ENCODE results near the gene CATSPERD.
"Not testable (repeated sequence)": the region's sequence is repeated elsewhere in the genome, so short reads cannot be mapped to it uniquely, and the experiment has no call there.

CATSPERD gene

DNA sequence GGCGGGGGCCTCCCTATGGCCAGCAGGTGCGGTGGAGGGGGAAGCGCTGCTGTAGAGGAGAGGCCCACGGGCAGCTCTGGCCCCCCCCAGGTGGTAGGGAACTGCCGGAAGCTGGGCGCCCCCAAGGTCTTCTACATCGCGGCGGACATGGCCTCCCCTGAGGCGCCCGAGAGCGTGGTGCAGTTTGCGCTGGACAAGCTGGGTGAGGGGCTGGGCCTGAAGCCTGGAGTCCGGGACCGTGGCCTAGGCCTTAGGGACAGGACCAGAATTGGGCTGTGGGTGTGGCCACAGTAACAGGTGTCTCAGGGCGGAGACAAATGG is 34.2 kb upstream of the CATSPERD start:
- FAIRE-seq, result no peak

GRCh38 chr19:5686647-5687359 is 33.6 kb upstream of the CATSPERD start:
- no peak for FAIRE-seq

DNA sequence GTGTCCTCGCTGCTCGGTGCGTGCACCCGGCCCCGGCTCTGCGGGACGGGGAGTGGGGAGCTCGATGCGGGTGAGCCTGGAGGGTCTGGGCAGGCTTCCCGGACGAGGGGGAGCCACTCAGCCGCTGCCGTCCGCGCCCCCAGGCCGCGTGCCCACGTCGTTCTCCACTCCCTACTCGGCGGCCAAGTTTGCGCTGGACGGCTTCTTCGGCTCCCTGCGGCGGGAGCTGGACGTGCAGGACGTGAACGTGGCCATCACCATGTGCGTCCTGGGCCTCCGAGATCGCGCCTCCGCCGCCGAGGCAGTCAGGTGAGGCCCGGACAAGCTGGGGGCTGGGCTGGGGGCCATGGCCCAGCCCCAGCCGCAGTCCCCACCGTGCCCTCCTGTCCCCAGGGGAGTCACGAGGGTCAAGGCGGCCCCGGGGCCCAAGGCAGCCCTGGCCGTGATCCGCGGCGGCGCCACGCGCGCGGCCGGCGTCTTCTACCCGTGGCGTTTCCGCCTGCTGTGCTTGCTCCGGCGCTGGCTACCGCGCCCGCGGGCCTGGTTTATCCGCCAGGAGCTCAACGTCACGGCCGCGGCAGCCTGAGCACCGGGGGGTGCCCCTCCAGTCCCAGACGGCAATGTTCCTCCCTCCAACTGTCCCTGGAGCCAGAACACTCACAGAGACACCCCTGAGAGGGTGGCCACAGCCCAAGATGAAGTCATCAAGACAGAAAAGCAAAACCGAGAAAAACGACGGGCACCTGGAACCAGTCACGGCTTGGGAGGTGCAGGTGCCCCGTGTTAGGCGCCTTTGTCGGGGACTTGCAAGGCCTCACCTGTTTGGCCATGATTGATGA is 32.9 kb upstream of the CATSPERD start:
- no peak for FAIRE-seq

DNA sequence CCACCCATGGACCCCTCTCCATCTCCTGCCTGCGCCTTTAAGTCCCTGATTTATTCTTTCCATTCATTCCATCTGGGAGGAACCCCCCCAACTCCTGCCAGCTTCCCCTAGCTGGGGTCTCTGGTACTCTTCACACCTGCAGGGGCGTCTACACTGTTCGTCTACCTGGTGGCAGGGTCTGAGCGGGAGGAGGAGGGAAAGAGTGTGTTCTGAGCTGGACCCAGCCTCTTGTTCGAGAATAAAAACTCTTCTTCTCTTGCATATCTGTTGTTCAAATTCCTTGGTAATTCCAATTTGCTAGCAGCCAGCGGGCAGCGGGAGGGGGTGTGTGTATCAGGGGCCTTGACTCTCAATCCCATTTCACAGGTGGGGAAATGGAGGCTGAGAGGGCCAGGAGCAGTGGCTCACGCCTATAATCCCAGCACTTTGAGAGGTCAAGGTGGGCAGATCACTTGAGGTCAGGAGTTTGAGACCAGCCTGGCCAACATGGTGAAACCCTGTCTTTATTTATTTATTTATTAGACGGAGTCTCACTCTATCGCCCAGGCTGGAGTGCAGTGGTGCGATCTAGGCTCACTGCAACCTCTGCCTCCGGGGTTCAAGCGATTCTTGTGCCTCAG is 32.1 kb upstream of the CATSPERD start:
- not testable (repeated sequence) for FAIRE-seq

DNA sequence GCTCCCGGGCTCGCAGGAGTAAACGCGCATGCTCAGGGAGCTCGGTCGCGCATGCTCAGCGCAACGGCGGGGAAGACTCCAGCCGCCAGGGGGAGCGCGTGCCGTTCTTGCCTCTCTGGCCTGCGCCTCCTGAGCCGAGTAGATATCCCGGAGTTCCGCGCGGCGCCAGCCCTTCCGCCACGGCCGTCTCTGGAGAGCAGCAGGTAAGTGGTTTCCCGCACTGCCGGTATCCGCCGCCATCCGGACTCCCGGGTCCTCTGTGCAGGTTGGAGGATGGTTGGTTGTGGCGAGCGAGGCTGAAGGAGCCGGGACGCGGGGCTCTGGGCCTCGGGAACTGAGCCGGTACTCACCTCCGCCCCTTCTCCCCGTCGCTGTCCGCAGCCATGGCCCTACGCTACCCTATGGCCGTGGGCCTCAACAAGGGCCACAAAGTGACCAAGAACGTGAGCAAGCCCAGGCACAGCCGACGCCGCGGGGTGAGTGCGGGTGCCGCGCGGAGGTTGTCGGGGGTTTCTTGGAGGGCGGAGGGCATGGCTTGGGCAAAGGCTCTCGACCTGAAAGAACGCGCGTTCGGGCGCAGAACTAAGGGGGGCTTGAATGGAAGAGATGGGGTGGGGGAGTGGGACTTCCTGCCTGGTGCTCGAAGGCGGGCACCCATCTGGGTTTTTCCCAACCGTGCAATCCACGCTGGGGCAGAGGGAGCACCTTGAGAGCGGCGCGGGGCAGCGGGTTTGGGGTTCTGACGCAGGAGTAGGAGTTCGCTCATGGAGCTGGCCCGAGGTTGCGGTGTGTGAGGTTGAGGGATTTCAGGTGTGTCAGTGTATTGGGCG is 30.1 kb upstream of the CATSPERD start, which contains the start of gene RPL36:
TSS of gene RPL36 (plus strand) at position 171 of the 830 bp plus-strand sequence. CDS start at position 384, 213 bp downstream.
- FAIRE-seq, result no peak

DNA sequence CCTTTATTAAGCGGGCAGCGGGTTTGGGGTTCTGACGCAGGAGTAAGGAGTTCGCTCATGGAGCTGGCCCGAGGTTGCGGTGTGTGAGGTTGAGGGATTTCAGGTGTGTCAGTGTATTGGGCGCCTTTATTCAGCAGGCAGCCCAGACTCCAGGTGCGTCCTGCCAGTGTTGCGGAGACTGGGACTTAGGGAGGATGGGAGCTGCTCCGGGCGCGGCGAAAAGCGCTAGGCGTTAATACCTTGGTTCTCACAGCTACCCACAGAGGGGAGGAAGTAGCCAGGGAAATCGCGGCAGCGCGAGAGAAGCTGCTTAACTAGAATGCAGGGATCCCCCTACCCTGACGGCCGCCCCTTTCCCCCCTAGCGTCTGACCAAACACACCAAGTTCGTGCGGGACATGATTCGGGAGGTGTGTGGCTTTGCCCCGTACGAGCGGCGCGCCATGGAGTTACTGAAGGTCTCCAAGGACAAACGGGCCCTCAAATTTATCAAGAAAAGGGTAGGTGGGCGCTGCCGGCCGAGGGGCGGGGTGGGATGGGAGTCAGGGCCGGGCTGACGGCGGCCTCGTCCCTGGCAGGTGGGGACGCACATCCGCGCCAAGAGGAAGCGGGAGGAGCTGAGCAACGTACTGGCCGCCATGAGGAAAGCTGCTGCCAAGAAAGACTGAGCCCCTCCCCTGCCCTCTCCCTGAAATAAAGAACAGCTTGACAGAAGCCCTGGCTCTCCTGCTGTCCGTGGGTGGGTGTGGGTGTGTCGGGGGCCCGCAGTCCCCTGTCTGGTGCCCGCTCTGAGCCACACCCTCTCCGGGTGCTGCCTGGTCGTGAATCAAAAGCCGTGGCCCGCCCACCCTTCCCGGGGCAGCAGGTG is 29.2 kb upstream of the CATSPERD start:
- FAIRE-seq, result no peak

GRCh38 chr19:5691822-5692722 is 28.4 kb upstream of the CATSPERD start:
- no peak for FAIRE-seq

GRCh38 chr19:5692723-5693194 is 27.7 kb upstream of the CATSPERD start:
- no peak for FAIRE-seq

DNA sequence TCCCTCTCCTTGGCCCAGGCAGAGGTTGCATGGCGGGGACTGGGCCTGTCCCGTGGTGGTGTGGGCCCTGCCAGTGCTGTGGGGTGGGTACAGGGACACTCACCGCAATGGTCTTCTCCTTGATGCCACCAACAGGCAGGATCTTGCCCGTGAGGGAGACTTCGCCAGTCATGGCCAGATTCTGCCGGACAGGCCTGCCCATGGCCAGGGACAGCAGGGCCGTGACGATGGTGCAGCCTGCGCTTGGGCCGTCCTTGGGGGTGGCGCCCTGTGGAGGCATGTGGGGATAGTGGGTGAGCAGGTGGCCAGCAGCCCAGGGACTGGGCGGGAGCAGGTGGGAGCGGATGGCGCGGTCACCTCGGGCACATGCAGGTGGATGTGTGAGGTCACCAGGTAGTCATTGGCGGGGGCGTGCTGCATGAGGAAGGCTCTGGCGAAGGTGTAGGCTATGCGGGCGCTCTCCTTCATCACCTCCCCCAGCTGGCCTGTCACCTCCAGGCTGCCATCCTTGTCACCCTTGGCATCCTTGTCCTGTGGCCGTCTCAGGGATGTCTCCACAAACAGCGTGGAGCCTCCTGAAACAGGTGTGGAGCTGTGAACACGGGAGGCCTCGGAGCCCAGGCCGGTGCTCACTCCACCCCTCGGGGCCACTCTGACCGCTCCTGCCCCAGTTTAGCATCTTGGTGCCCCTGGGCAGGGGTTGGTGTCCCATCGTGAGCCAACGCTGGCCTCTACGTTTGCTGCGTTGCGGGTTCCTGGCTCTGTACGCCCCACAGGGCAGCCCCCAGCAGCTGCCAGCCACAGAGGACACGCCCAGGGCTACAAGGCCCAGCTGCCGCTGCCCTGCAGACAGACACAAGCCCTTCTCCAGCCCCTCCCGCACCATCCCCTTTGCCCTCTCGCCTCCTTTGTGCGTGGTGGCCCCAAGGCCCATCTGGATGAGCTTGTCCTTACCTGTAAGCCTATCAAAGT is 27.0 kb upstream of the CATSPERD start:
- no peak for FAIRE-seq

GRCh38 chr19:5694167-5694955 is 26.1 kb upstream of the CATSPERD start:
- FAIRE-seq, result no peak

DNA sequence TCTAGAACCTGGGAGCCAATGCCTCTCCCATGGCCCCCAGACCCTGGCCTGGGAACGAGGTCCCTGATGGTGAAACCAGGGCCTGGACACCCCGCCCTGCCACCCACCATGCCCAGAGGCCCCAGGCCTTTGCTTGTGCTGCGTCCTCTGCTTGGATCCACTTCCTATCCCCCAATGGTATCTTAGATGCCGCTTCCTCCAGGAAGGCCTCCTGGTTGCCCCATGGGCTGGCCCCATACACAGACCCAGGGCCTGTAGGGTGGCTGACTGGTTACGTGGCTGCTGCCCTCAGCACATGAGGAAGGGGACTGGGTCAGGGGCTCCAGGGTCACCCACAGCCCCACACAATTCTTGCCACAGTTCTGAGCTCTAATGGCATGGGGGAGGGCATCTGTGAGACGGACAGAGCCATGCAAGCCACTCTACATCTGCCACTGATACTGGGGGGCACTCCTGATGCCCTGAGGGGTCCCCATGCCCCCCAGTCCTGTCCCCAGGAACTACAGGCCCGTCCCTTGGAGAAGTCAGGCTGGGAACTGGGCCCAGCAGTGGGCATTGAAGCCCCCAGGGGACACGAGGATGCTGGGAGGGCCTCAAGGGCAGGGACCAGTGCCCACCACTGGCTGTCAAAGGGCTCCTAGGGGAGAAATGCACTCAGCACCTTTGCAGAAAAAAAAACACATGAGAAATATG is 25.3 kb upstream of the CATSPERD start:
- FAIRE-seq, result no peak

DNA sequence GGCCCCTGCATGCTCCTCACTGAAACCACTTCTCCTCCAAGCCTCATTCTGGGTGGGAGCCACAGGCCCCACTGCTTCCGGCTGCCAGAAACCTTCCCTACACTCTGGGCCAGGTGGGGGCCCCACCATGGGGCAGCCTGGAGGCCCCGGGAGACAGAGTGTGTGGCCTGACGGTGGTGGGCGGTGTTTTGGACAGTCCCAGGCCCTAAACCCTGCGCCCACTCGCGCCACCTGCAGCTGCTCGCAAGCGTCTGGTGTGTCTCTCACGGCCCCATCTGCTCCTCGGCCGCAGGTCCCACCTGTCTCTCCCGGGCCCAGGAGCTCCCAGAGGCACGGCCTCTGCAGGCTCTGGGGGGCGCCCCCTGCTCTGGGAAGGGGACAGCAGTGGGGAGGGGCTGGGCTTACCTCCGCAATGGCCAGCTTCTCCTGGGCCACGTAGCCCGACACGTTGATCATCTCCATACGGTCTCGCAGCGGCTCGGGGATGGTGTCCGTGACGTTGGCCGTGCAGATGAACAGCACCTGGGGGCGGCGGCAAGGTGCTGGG is 24.7 kb upstream of the CATSPERD start:
- FAIRE-seq, result no peak

GRCh38 chr19:5696196-5697021 is 24.0 kb upstream of the CATSPERD start:
- no peak for FAIRE-seq

DNA sequence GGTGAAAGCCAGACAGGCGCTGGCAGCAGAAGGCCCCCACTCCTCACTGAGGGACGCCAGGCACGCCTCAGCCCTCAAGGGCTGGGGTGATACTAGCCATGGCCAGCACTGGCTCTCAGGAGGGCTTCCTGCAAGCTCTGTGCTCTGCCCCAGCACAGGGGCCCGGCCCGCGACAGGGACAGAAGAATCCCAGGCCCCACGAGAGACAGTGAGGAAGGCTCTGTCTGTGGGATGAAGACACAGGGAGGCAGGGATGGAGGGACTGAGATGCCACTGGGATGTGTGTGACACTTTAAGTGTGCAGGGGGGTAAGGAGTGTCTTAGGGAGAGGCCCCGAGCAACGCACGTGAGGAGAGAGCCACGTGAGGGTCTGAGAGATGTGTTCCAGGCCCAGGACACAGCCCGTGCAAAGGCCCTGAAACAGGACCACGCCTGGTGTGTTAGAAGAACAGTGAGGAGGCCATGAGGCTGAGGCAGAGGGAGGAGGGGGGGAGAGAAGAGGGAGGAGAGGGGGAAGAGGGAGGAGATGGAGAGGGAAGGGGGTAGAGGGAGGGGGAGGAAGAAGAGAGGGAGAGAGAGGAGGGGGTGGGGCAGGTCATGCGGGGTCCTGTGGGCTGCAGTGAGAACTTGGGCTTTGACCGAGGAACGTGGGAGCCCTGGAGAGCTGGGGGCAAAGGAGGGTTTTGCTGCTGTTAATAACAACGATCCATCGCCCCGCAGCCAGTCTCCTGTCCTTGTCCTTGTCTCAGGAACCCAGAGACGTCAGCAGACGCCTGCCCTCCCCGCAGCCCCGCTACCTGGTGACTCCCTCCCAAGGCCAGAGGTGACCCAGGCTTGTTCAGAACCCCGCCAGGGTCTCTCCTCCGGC is 23.2 kb upstream of the CATSPERD start:
- FAIRE-seq, result no peak

- no peak for FAIRE-seq
Observed at GRCh38 chr19:5697890-5698634, 22.4 kb upstream of the CATSPERD start.
